GM12801 (cell line): ENCODE data around the gene MAGOHB.

Source experiments
- CTCF ChIP-seq: IDR thresholded peaks from one replicate; pipeline ENCODE4 v1.5.1; 2011; ENCODE audit warnings: control low read depth; ENCODE audit not compliant: insufficient read length; ENCODE audit errors: extremely low read depth

Gene MAGOHB

GRCh38 chr12:10612110-10612509, 1.3 kb downstream of the MAGOHB start:
- TF ChIP-seq CTCF: no peak

- no peak for TF ChIP-seq CTCF
These were observed 3.2 kb downstream of the MAGOHB start for GRCh38 chr12:10610188-10610587.

- no peak for TF ChIP-seq CTCF
These were observed 5.4 kb downstream of the MAGOHB start for GRCh38 chr12:10607885-10608458.

GRCh38 chr12:10601860-10602259, 11.5 kb downstream of the MAGOHB start:
- no peak for TF ChIP-seq CTCF

- no peak for TF ChIP-seq CTCF
These were observed 12.4 kb downstream of the MAGOHB start for GRCh38 chr12:10600988-10601387.

- no peak for TF ChIP-seq CTCF
These were observed 17.5 kb downstream of the MAGOHB start for GRCh38 chr12:10595881-10596280.

GRCh38 chr12:10590966-10591365, 22.4 kb downstream of the MAGOHB start:
- TF ChIP-seq CTCF: no peak
